Measurements from ENCODE around the gene AHNAK2. TPM values are rescaled to one million over a fixed set of nuclear protein-coding genes. Genes with fewer than 3 reads are reported as not detected.

The AHNAK2 gene
- total and polyA plus RNA-seq, 2 donors (not counting 1 experiment from before 2014, with no cell fraction given): not detected

DNA sequence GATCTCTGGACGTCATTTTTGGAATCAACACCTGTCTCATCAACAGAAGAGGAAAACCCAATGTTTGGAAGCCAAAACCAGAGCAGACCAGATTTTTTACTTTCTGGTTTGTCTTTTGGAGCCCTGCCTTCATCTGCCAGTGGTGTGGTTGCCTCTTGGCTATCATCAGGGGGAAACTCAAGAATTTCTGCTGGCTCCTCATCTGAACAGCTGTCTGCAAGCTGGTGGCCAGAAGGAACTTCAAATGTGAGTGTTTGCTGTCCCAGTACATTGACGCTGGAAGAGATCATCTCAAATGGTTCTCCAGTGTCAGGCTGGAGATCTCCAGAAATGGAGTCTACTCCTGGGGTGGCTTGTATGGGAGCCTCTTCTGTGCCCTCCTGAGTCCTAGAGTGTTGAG is 39.7 kb downstream of the AHNAK2 start:
- Mint-ChIP-seq H3K27ac (no peak overlapping the region), H3K4me3 (no peak overlapping the region), H3K4me1 (peaks cover 7% of the 10 kb centered on the region), H3K27me3 (peaks cover 4% of the 10 kb centered on the region), H3K9me3 (ENCODE audit: insufficient read depth) (no peaks in the 10 kb centered on the region)
- 87% methylated on average over 2 of the region's 2 CpGs for WGBS (ENCODE audit: insufficient coverage)
- H4K20me1 ChIP-seq (ENCODE audit: control insufficient read depth, insufficient read depth, low read length, poor library complexity, severe bottlenecking): no peaks in the 10 kb centered on the region
- no peak overlapping the region for H3K4me3 ChIP-seq (ENCODE audit: control extremely low read depth in 1 of 5, extremely low read depth in 1 of 5, insufficient read depth in 1 of 5, low read depth in 2 of 5, low read length in 4 of 5)
- H3K4me1 ChIP-seq (ENCODE audit: control insufficient read depth in 2 of 2, insufficient read depth in 2 of 2, low read length in 2 of 2): peaks cover 0 to 8% of the 10 kb centered on the region in 2 donors
- ChIA-PET CTCF (no interaction called here), POLR2A (no interaction called here)
- no peaks in the 10 kb centered on the region for H3K79me2 ChIP-seq (ENCODE audit: control insufficient read depth, insufficient read depth, low read length)
- no peak overlapping the region for H3K27ac ChIP-seq (ENCODE audit: low read length in 2 of 2)
- no peaks in the 10 kb centered on the region for H3K9me3 ChIP-seq (ENCODE audit: control extremely low read depth in 1 of 3, control insufficient read depth in 2 of 3, insufficient read depth in 1 of 3, low read length in 2 of 3)
- no peaks in the 10 kb centered on the region for H3K36me3 ChIP-seq (replicated peaks in 1 of 2; ENCODE audit: control extremely low read depth in 1 of 2, control insufficient read depth in 1 of 2, extremely low read depth in 1 of 2, insufficient read depth in 2 of 2, low read length in 1 of 2)
- no peak overlapping the region for H3K4me2 ChIP-seq (replicated peaks; ENCODE audit: low read depth, low read length, poor library complexity, severe bottlenecking)
- H2AFZ ChIP-seq (ENCODE audit: insufficient read depth, low read depth, low read length, poor library complexity, severe bottlenecking): no peak overlapping the region
- TF ChIP-seq, protein P1, sequence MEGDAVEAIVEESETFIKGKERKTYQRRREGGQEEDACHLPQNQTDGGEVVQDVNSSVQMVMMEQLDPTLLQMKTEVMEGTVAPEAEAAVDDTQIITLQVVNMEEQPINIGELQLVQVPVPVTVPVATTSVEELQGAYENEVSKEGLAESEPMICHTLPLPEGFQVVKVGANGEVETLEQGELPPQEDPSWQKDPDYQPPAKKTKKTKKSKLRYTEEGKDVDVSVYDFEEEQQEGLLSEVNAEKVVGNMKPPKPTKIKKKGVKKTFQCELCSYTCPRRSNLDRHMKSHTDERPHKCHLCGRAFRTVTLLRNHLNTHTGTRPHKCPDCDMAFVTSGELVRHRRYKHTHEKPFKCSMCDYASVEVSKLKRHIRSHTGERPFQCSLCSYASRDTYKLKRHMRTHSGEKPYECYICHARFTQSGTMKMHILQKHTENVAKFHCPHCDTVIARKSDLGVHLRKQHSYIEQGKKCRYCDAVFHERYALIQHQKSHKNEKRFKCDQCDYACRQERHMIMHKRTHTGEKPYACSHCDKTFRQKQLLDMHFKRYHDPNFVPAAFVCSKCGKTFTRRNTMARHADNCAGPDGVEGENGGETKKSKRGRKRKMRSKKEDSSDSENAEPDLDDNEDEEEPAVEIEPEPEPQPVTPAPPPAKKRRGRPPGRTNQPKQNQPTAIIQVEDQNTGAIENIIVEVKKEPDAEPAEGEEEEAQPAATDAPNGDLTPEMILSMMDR (IDR thresholded peaks at IDR 0.05): no peak
- TF ChIP-seq EZH2 (IDR thresholded peaks at IDR 0.05; ENCODE audit: borderline replicate concordance, insufficient read depth, low read depth, low read length, poor library complexity, severe bottlenecking): no peak
- ATAC-seq (ENCODE audit: low read depth): no peak
- intact Hi-C loops (cut with micrococcal nuclease): no loop called here
- peaks cover 0 to 7% (median 2%) of the 10 kb centered on the region in 4 experiments for H3K27me3 ChIP-seq (replicated peaks in 1 of 4; ENCODE audit: control extremely low read depth in 1 of 4, control insufficient read depth in 3 of 4, insufficient read depth in 4 of 4, low read length in 3 of 4)
- no peak overlapping the region for H3K9ac ChIP-seq (ENCODE audit: low read length)
- DNase-seq: no peak

DNA sequence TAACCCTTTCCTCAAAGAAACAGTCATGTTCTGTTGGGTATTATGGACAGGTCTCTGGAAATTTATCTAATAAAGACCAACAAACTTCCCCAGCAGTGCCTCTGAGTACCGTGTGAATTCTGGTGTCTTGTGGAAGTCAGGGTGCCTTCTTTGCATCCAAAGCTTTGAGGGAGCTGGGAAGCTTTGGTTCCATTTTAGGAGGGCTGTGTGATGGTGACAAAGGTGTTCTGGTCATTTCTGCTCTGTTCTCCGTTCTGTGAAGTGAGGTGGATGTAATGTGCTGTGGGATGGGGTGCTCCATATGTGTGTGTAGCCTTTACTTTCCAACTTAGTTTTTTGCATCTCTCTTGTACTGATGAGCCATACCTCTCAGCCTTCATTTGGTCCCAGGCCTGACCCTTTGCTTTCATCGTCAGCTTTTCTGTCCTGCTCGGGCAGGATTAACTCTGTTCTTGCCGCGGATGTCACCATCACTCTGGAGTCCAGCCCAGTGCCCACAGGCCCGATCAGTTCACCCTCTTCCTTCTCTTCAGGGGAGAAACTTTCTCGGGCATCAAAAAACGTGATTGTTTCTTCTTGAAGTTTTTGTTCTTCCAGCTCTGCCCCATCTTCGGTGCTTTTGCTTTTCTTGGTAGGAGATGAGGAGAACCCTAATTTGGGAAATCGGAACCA is 40.3 kb downstream of the AHNAK2 start:
- peaks cover 3 to 11% of the 10 kb centered on the region in 2 donors for H3K4me1 ChIP-seq (ENCODE audit: control insufficient read depth in 2 of 2, insufficient read depth in 2 of 2, low read length in 2 of 2)
- ATAC-seq (ENCODE audit: low read depth) (no peak), DNase-seq (no peak)
- TF ChIP-seq, protein P1 (IDR thresholded peaks at IDR 0.05): no peak
- TF ChIP-seq EZH2 (IDR thresholded peaks at IDR 0.05; ENCODE audit: borderline replicate concordance, insufficient read depth, low read depth, low read length, poor library complexity, severe bottlenecking): no peak
- CTCF ChIA-PET: interaction anchor here (0.6 to 5.6 kb wide), 4 partner anchors 37 to 152 kb away, joined by 3 to 34 read pairs (median 3); no protein-coding TSS in a partner anchor
- H3K27me3 ChIP-seq (replicated peaks in 1 of 4; ENCODE audit: control extremely low read depth in 1 of 4, control insufficient read depth in 3 of 4, insufficient read depth in 4 of 4, low read length in 3 of 4): peaks cover 0 to 7% (median 2%) of the 10 kb centered on the region in 4 experiments
- no peak overlapping the region for H3K9ac ChIP-seq (ENCODE audit: low read length)
- H3K79me2 ChIP-seq (ENCODE audit: control insufficient read depth, insufficient read depth, low read length): no peaks in the 10 kb centered on the region
- no peak overlapping the region for H3K4me3 ChIP-seq (ENCODE audit: control extremely low read depth in 1 of 5, extremely low read depth in 1 of 5, insufficient read depth in 1 of 5, low read depth in 2 of 5, low read length in 4 of 5)
- H3K4me2 ChIP-seq (replicated peaks; ENCODE audit: low read depth, low read length, poor library complexity, severe bottlenecking): no peak overlapping the region
- POLR2A ChIA-PET: no interaction called here
- intact Hi-C loops (cut with micrococcal nuclease): no loop called here
- H3K36me3 ChIP-seq (replicated peaks in 1 of 2; ENCODE audit: control extremely low read depth in 1 of 2, control insufficient read depth in 1 of 2, extremely low read depth in 1 of 2, insufficient read depth in 2 of 2, low read length in 1 of 2): no peaks in the 10 kb centered on the region
- Mint-ChIP-seq H3K27me3 (peaks cover 4% of the 10 kb centered on the region), H3K27ac (no peak overlapping the region), H3K4me1 (peaks cover 8% of the 10 kb centered on the region), H3K4me3 (no peak overlapping the region), H3K9me3 (ENCODE audit: insufficient read depth) (no peaks in the 10 kb centered on the region)
- no peak overlapping the region for H2AFZ ChIP-seq (ENCODE audit: insufficient read depth, low read depth, low read length, poor library complexity, severe bottlenecking)
- H4K20me1 ChIP-seq (ENCODE audit: control insufficient read depth, insufficient read depth, low read length, poor library complexity, severe bottlenecking): no peaks in the 10 kb centered on the region
- 91% methylated on average over 6 of the region's 11 CpGs for whole genome bisulfite sequencing (ENCODE audit: insufficient coverage)
- no peak overlapping the region for H3K27ac ChIP-seq (ENCODE audit: low read length in 2 of 2)
- H3K9me3 ChIP-seq (ENCODE audit: control extremely low read depth in 1 of 3, control insufficient read depth in 2 of 3, insufficient read depth in 1 of 3, low read length in 2 of 3): no peaks in the 10 kb centered on the region
